Endothelial cell of umbilical vein (primary cell): ENCODE data around the gene RNF213. TPM values are rescaled to one million over a fixed set of nuclear protein-coding genes. Genes with fewer than 3 reads are reported as not detected.

Experiments
- BruUV-seq: library from RNA; stranded (reverse); fragments of 400-500 nt; replicated peaks from 2 replicates; lab custom pipeline; 2021; lab: Mats Ljungman, UMichigan
- CTCF ChIA-PET: fragments of 300-600, 350-600 bp; sonication (Branson Sonifier 250); formaldehyde crosslinking; loops from one replicate; lab custom pipeline; 2021; ENCODE audit warnings: antibody characterized with exemption, inconsistent platforms; lab: Charles Lee
- POLR2A ChIA-PET: fragments of 300-600, 350-600 bp; sonication (Branson Sonifier 250); formaldehyde crosslinking; loops from one replicate; lab custom pipeline; 2021; ENCODE audit warnings: antibody characterized with exemption, inconsistent platforms; lab: Charles Lee
- DNase-seq: peaks from one replicate; pipeline ENCODE4 v3.0.0-alpha.2; 2011; ENCODE audit warnings: low read depth, low spot score
- FAIRE-seq: peaks from 2 replicates; lab custom pipeline; 2011; peaks lifted over from hg19 to GRCh38; lab: Jason Lieb, UNC
- H2AFZ ChIP-seq: 2 replicates; pipeline ENCODE4 v1.6.0; 2012; ENCODE audit warnings: low read depth, low read length, control low read depth, inconsistent platforms
- H3K27ac ChIP-seq: 2 replicates; pipeline ENCODE4 v1.5.1; 2011; ENCODE audit warnings: low read depth, mild to moderate bottlenecking, control low read depth, low read length, moderate library complexity; ENCODE audit not compliant: insufficient read depth
- H3K27me3 ChIP-seq, 2 experiments: 2 replicates each; pipeline versions ENCODE4 v1.6.0 to v1.6.1; 2011; ENCODE audit warnings: low read length in 2 of 2, mixed read lengths in 1 of 2; ENCODE audit not compliant: control insufficient read depth in 2 of 2, insufficient read depth in 2 of 2
- H3K36me3 ChIP-seq, 2 experiments: 2 replicates in 1 of 2; 3 replicates in 1 of 2; pipeline ENCODE4 v1.5.1; 2011; ENCODE audit warnings: low read length in 2 of 2, mild to moderate bottlenecking in 1 of 2, moderate library complexity in 1 of 2; ENCODE audit not compliant: control insufficient read depth in 2 of 2, insufficient read depth in 2 of 2; ENCODE audit errors: extremely low read depth in 1 of 2
- H3K4me1 ChIP-seq: 3 replicates; pipeline ENCODE4 v1.5.1; 2011; ENCODE audit warnings: mild to moderate bottlenecking, low read length; ENCODE audit not compliant: control insufficient read depth, insufficient read depth; ENCODE audit errors: extremely low read depth
- H3K4me2 ChIP-seq: 2 replicates; pipeline ENCODE4 v1.6.1; 2011; ENCODE audit warnings: low read length, control low read depth, mixed read lengths; ENCODE audit not compliant: insufficient read depth
- H3K4me3 ChIP-seq, 3 experiments: fragments of 200-600 bp in 1 of 3; sonication (generic), shearing (Covaris generic) in 1 of 3; replicated peaks in 1 of 3; 2 replicates each; pipeline ENCODE4 v1.5.1; 2011 to 2016; ENCODE audit warnings: control low read depth in 3 of 3, low read length in 3 of 3, mild to moderate bottlenecking in 2 of 3, inconsistent platforms in 1 of 3, low read depth in 1 of 3, moderate library complexity in 1 of 3; ENCODE audit not compliant: insufficient read depth in 1 of 3
- H3K79me2 ChIP-seq: 2 replicates; pipeline ENCODE4 v1.6.0; 2012; ENCODE audit warnings: low read length, inconsistent platforms; ENCODE audit not compliant: control insufficient read depth, insufficient read depth
- H3K9ac ChIP-seq: replicated peaks from 2 replicates; pipeline ENCODE3; 2011; ENCODE audit warnings: low read length, control low read depth; ENCODE audit not compliant: insufficient read depth; ENCODE audit errors: extremely low read depth
- H3K9me1 ChIP-seq: replicated peaks from 3 replicates; pipeline ENCODE4 v1.6.0; 2011; ENCODE audit warnings: mild to moderate bottlenecking, low read length; ENCODE audit not compliant: control insufficient read depth, insufficient read depth; ENCODE audit errors: extremely low read depth
- H3K9me3 ChIP-seq: replicated peaks from 2 replicates; pipeline ENCODE4 v1.5.1; 2012; ENCODE audit warnings: low read length, inconsistent platforms; ENCODE audit not compliant: control insufficient read depth, insufficient read depth
- H4K20me1 ChIP-seq: replicated peaks from 2 replicates; pipeline ENCODE3; 2011; ENCODE audit warnings: mild to moderate bottlenecking, low read length; ENCODE audit not compliant: control insufficient read depth, insufficient read depth; ENCODE audit errors: extremely low read depth
- EZH2 ChIP-seq: IDR thresholded peaks from 2 replicates; pipeline ENCODE4 v1.6.1; 2012; ENCODE audit warnings: borderline replicate concordance, low read depth, mild to moderate bottlenecking, moderate library complexity, low read length, inconsistent platforms; ENCODE audit not compliant: severe bottlenecking
- FOS ChIP-seq: IDR thresholded peaks from 2 replicates; pipeline ENCODE4 v1.6.1; 2011; ENCODE audit warnings: mild to moderate bottlenecking, low read length, moderate library complexity, borderline replicate concordance; ENCODE audit not compliant: insufficient read depth
- GATA2 ChIP-seq: IDR thresholded peaks from 2 replicates; pipeline ENCODE4 v1.7.0; 2011; ENCODE audit warnings: low read depth, mild to moderate bottlenecking, moderate library complexity, mixed read lengths, low read length; ENCODE audit not compliant: insufficient read length, insufficient read depth
- JUN ChIP-seq: IDR thresholded peaks from 2 replicates; pipeline ENCODE4 v1.6.1; 2011; ENCODE audit warnings: borderline replicate concordance, low read depth; ENCODE audit not compliant: insufficient read length, insufficient read depth
- MYC ChIP-seq: IDR thresholded peaks from one replicate; pipeline ENCODE4 v1.6.1; 2011; ENCODE audit warnings: mild to moderate bottlenecking, low read depth, low read length
- POLR2A ChIP-seq: IDR thresholded peaks from 2 replicates; pipeline ENCODE4 v1.6.1; 2012; ENCODE audit warnings: low read depth, mild to moderate bottlenecking, control low read depth, low read length
- POLR2AphosphoS5 ChIP-seq: IDR thresholded peaks from 2 replicates; pipeline ENCODE4 v1.6.1; 2012; ENCODE audit warnings: low read depth, mild to moderate bottlenecking, control low read depth, low read length, moderate library complexity; ENCODE audit not compliant: insufficient read depth
- dilution Hi-C: fragments of 300-500 bp; cut with MboI; formaldehyde crosslinking; loops from one replicate; pipeline ENCODE4 v1.15.0; 2019; ENCODE audit warnings: low sequenced_read_pairs; ENCODE audit not compliant: extremely low pct_ligation_motif_present
- intact Hi-C: fragments of 100-400 bp; cut with micrococcal nuclease; formaldehyde crosslinking; loops from one replicate; pipeline ENCODE4 v1.10.0; 2022
- polyA plus RNA-seq, 4 experiments: library from polyadenylated mRNA; depleted of rRNA in 3 of 4; stranded (reverse) in 3 of 4; unstranded in 1 of 4; fragments of >200 nt; gene quantifications; 2 replicates each; pipeline versions ENCODE4 v1.2.1 to v1.2.3, GENCODE V29; 2011 to 2012; ENCODE audit warnings: missing spikeins in 1 of 4
- total RNA-seq: library from RNA; stranded (reverse); gene quantifications from 2 replicates; pipeline ENCODE4 v1.2.3, GENCODE V29; 2021
- TF ChIP-seq, protein P1 (sequence below), 2 donors: IDR thresholded peaks; 1 replicate in 1 of 2; 2 replicates in 1 of 2; pipeline ENCODE4 v1.5.1; 2011; ENCODE audit warnings: low read length in 2 of 2, mild to moderate bottlenecking in 2 of 2, moderate library complexity in 2 of 2, control low read depth in 1 of 2, inconsistent platforms in 1 of 2, low read depth in 1 of 2; ENCODE audit not compliant: insufficient read depth in 1 of 2; ENCODE audit errors: extremely low read depth in 1 of 2
- TF ChIP-seq, protein P2 (sequence below): IDR thresholded peaks from 2 replicates; pipeline ENCODE4 v1.6.1; 2011; ENCODE audit not compliant: insufficient read depth, insufficient read length

RNF213 gene
- total and polyA plus RNA-seq, 2 donors (not counting 3 experiments of a cell fraction or from before 2014, with no cell fraction given) = 36.5 to 116 TPM

DNA sequence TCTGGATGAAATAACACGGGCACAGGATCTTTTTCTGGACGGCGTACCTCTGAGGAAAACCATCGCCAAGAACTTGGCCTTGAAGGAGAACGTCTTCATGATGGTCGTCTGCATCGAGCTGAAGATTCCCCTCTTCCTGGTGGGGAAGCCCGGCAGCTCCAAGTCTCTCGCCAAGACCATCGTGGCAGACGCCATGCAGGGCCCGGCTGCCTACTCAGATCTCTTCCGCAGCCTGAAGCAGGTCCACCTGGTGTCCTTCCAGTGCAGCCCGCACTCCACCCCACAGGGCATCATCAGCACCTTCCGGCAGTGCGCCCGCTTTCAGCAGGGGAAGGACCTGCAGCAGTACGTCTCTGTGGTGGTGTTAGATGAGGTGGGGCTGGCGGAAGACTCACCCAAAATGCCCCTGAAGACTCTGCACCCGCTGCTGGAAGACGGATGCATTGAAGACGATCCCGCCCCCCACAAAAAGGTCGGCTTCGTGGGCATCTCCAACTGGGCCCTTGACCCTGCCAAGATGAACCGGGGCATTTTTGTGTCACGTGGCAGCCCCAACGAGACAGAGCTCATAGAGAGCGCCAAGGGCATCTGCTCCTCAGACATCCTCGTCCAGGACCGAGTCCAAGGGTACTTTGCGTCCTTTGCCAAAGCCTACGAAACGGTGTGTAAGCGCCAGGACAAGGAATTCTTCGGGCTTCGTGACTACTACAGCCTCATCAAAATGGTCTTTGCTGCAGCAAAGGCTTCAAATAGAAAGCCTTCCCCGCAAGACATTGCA is 86.0 kb downstream of the RNF213 start:
- FAIRE-seq = no peak
- H3K27ac ChIP-seq = no peak overlapping the region
- no peak overlapping the region for H3K9ac ChIP-seq
- intact Hi-C loops (no loop called here), dilution Hi-C loops (no loop called here)
- CTCF ChIA-PET = interaction anchor here (1.2 to 1.7 kb wide), 2 partner anchors 17 to 245 kb away, joined by 4 to 5 read pairs; partner anchors contain the start of gene GAA
- no peaks in the 10 kb centered on the region for H3K79me2 ChIP-seq
- H3K4me2 ChIP-seq = no peak overlapping the region
- no peak for DNase-seq
- H4K20me1 ChIP-seq = no peaks in the 10 kb centered on the region
- H3K36me3 ChIP-seq = peaks cover 39 to 64% of the 10 kb centered on the region in 2 experiments
- H2AFZ ChIP-seq = no peak overlapping the region
- TF ChIP-seq EZH2 (no peak), FOS (no peak), POLR2AphosphoS5 (no peak), POLR2A (no peak), JUN (no peak), GATA2 (no peak), MYC (no peak)
- TF ChIP-seq, protein P1, sequence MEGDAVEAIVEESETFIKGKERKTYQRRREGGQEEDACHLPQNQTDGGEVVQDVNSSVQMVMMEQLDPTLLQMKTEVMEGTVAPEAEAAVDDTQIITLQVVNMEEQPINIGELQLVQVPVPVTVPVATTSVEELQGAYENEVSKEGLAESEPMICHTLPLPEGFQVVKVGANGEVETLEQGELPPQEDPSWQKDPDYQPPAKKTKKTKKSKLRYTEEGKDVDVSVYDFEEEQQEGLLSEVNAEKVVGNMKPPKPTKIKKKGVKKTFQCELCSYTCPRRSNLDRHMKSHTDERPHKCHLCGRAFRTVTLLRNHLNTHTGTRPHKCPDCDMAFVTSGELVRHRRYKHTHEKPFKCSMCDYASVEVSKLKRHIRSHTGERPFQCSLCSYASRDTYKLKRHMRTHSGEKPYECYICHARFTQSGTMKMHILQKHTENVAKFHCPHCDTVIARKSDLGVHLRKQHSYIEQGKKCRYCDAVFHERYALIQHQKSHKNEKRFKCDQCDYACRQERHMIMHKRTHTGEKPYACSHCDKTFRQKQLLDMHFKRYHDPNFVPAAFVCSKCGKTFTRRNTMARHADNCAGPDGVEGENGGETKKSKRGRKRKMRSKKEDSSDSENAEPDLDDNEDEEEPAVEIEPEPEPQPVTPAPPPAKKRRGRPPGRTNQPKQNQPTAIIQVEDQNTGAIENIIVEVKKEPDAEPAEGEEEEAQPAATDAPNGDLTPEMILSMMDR (IDR thresholded peaks at IDR 0.05; ENCODE audit: extremely low read depth in 1 of 2, insufficient read depth in 1 of 2, low read depth in 1 of 2, low read length in 2 of 2) = no peak
- TF ChIP-seq, protein P2, sequence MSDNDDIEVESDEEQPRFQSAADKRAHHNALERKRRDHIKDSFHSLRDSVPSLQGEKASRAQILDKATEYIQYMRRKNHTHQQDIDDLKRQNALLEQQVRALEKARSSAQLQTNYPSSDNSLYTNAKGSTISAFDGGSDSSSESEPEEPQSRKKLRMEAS = no peak
- no peak overlapping the region for H3K4me3 ChIP-seq
- H3K27me3 ChIP-seq = no peaks in the 10 kb centered on the region
- BruUV-seq = no TSS peak
- POLR2A ChIA-PET = no interaction called here
- no peaks in the 10 kb centered on the region for H3K9me1 ChIP-seq
- no peaks in the 10 kb centered on the region for H3K9me3 ChIP-seq
- no peaks in the 10 kb centered on the region for H3K4me1 ChIP-seq
